NT2/D1 (cell line): ENCODE data around the gene DBT.

Experiments used
- SUZ12 ChIP-seq: IDR thresholded peaks from 2 replicates; pipeline ENCODE4 v1.6.1; 2011; ENCODE audit not compliant: insufficient read length, insufficient read depth; ENCODE audit errors: extremely low read depth
- YY1 ChIP-seq: IDR thresholded peaks from 2 replicates; pipeline ENCODE4 v1.6.1; 2011; ENCODE audit not compliant: insufficient read length, insufficient read depth
- ZNF274 ChIP-seq: IDR thresholded peaks from 2 replicates; pipeline ENCODE4 v1.6.1; 2011; ENCODE audit warnings: mild to moderate bottlenecking, low read depth, low read length

GRCh38 chr1:100265562-100265930 is 15.9 kb upstream of the DBT start:
- TF ChIP-seq ZNF274, result no peak
- TF ChIP-seq YY1, result no peak
- TF ChIP-seq SUZ12, result no peak
